Measurements from ENCODE around the gene KIF12. TPM values are rescaled to one million over a fixed set of nuclear protein-coding genes. Genes with fewer than 3 reads are reported as not detected.

Gene KIF12
- total and polyA plus RNA-seq, 2 of the 13 experiments (the other 11 are each of a cell fraction or from before 2014, with no cell fraction given) = 1.8 to 12.5 TPM

DNA sequence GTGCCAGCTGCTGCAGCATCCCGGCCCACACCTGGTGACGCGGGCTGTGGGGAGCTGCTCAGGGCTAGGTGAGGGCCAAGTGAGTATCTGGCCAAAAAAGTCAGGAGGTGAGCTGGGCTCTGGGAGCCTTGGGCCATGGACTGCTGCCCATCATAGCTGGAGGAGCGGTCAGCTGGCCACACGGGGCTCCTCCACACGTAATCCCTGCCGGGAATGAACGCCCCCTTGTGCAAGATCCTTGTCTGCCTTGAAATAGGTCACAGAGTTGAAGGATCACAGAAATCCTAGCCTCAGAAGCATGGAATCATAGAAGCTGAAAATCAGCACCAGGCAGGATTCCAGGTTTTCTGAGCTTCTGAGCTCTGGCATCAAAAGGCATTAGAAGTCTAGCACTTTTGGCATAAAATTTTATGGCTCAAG lies 39.5 kb upstream of the KIF12 start (continued):
- no peak for TF ChIP-seq ZBTB2 (CRISPR knock-in tag; IDR thresholded peaks at IDR 0.05; ENCODE audit: low read depth)
- no peak for TF ChIP-seq ZNF253 (CRISPR knock-in tag; IDR thresholded peaks at IDR 0.05; ENCODE audit: borderline replicate concordance)
- no peak for TF ChIP-seq ZNF607 (CRISPR knock-in tag; IDR thresholded peaks at IDR 0.05; ENCODE audit: borderline replicate concordance)
- TF ChIP-seq PREB (CRISPR knock-in tag; IDR thresholded peaks at IDR 0.05) = no peak
- TF ChIP-seq ZNF572 (CRISPR knock-in tag; IDR thresholded peaks at IDR 0.05) = no peak
- no peak for TF ChIP-seq ETV5 (CRISPR knock-in tag; IDR thresholded peaks at IDR 0.05; ENCODE audit: borderline replicate concordance)
- TF ChIP-seq SMAD3 (CRISPR knock-in tag; IDR thresholded peaks at IDR 0.05) = no peak
- TF ChIP-seq ZNF441 (CRISPR knock-in tag; IDR thresholded peaks at IDR 0.05; ENCODE audit: borderline replicate concordance) = no peak
- TF ChIP-seq, protein P1, sequence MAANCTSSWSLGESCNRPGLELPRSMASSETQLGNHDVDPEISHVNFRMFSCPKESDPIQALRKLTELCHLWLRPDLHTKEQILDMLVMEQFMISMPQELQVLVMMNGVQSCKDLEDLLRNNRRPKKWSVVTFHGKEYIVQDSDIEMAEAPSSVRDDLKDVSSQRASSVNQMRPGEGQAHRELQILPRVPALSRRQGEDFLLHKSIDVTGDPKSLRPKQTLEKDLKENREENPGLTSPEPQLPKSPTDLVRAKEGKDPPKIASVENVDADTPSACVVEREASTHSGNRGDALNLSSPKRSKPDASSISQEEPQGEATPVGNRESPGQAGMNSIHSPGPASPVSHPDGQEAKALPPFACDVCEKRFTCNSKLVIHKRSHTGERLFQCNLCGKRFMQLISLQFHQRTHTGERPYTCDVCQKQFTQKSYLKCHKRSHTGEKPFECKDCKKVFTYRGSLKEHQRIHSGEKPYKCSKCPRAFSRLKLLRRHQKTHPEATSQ (CRISPR knock-in tag; IDR thresholded peaks at IDR 0.05; ENCODE audit: borderline replicate concordance) = no peak
- TF ChIP-seq ZNF737 (CRISPR knock-in tag; IDR thresholded peaks at IDR 0.05; ENCODE audit: borderline replicate concordance) = no peak
- no peak for TF ChIP-seq SOX6 (IDR thresholded peaks at IDR 0.05)
- peak; percentile 25; the same call in 1 of the 2 replicates for TF ChIP-seq SOX6 (CRISPR knock-in tag; IDR thresholded peaks at IDR 0.05)
- no peak for TF ChIP-seq ZNF629 (CRISPR knock-in tag; conservative IDR thresholded peaks at IDR 0.05)
- TF ChIP-seq ZIK1 (CRISPR knock-in tag; IDR thresholded peaks at IDR 0.05; ENCODE audit: borderline replicate concordance, low read depth) = no peak
- 0 out of 2 replicates have a peak, but pooled peaks have one; percentile 16 for TF ChIP-seq ZNF580 (CRISPR knock-in tag; IDR thresholded peaks at IDR 0.05; ENCODE audit: borderline replicate concordance, low read depth)
- TF ChIP-seq ZNF710 (CRISPR knock-in tag; IDR thresholded peaks at IDR 0.05; ENCODE audit: borderline replicate concordance) = no peak
- TF ChIP-seq HIVEP1 (CRISPR knock-in tag; IDR thresholded peaks at IDR 0.05) = no peak
- no peak for TF ChIP-seq ZNF224 (CRISPR knock-in tag; IDR thresholded peaks at IDR 0.05)
- no peak for TF ChIP-seq CBX2 (IDR thresholded peaks at IDR 0.05; ENCODE audit: low read depth, low read length)
- TF ChIP-seq CBX2 (CRISPR knock-in tag; IDR thresholded peaks at IDR 0.05; ENCODE audit: low read depth) = no peak
- no peak for TF ChIP-seq IRX3 (CRISPR knock-in tag; IDR thresholded peaks at IDR 0.05; ENCODE audit: borderline replicate concordance, low read depth)
- no peak for TF ChIP-seq ZBTB42 (CRISPR knock-in tag; IDR thresholded peaks at IDR 0.05)
- TF ChIP-seq ZNF546 (CRISPR knock-in tag; conservative IDR thresholded peaks at IDR 0.05) = no peak
- TF ChIP-seq PHF8 (CRISPR knock-in tag; IDR thresholded peaks at IDR 0.05) = no peak
- TF ChIP-seq ZNF331 (CRISPR knock-in tag; IDR thresholded peaks at IDR 0.05) = peak; percentile 24; the same call in 1 of the 2 replicates
